HCEC 1CT (cell line): ENCODE data around the gene FAM163B.
A peak's percentile ranks its signal among the peaks of the same experiment; 100 is the strongest.
"Not testable (repeated sequence)": the region's sequence is repeated elsewhere in the genome, so short reads cannot be mapped to it uniquely, and the experiment has no call there.

ENCODE experiments used
- DNase-seq: peaks from one replicate; pipeline ENCODE4 v3.0.0-alpha.2; 2017

Gene FAM163B

DNA sequence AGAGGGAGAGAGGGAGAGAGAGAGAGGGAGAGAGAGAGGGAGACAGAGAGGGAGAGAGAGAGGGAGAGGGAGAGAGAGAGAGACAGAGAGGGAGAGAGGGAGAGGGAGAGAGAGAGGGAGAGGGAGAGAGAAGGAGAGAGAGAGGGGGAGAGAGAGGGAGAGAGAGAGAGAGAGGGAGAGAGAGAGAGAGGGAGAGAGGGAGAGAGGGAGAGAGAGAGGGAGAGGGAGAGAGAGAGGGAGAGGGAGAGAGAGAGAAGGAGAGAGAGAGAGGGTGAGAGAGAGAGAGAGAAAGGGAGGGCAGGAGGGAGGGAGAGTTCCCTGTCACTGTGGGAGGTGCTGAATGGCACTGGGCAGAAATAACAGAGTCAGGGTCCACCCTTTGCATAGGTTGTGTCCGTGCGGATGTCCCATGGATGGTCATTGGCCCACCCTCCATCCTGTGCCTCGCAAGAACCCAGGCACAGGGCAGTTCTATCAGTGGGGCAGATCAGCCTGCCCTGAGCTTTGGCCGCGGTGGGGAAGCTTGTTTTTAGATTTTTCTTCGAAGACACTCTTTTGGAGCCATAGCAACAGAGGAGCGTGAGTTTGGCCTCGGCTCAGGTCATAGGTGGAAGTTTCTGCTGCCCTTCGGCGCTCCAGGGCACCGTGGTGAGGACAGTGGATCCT lies 44.6 kb downstream of the FAM163B start:
- no peak for DNase-seq

DNA sequence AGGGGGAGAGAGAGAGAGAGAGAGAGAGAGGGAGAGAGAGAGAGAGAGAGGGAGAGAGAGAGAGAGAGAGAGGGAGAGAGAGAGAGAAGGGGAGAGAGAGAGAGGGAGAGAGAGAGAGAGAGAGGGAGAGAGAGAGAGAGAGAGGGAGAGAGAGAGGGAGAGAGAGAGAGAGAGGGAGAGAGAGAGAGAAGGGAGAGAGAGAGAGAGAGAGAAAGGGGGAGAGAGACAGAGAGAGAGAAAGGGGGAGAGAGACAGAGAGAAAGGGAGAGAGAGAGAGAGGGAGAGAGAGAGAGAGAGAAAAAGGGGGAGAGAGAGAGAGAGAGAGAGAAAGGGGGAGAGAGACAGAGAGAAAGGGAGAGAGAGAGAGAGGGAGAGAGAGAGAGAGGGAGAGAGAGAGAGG lies 45.4 kb downstream of the FAM163B start:
- DNase-seq = not testable (repeated sequence)

GRCh38 chr9:133563291-133563796 lies 45.8 kb downstream of the FAM163B start:
- DNase-seq = no peak

GRCh38 chr9:133562611-133563290 lies 46.4 kb downstream of the FAM163B start:
- no peak for DNase-seq

DNA sequence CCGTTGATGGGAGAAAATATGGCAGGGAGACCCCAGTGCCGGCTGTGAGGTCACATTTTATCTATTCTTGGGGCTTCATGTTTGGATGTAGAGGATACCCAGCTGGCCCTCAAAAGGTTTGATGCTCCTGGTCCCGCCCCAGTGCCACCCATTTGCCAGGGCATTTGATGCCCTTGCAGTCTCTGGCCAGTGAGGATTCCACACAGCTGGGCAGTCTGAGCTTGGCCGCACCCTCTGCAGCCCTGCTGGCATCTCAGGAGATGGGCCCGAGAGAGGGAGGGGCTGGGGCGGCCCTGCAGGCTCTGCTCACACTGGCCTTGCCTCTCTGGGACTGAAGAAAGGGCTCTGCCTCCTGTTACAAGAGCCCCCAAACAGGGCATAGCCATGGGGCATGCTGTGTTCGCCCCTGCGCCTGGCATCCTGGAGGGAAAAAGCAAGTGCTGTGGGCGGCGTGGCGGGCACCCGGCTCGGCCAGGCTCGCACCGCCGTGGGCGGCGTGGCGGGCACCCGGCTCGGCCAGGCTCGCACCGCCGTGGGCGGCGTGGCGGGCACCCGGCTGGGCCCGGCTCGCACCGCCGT lies 47.1 kb downstream of the FAM163B start:
- DNase-seq = no peak

DNA sequence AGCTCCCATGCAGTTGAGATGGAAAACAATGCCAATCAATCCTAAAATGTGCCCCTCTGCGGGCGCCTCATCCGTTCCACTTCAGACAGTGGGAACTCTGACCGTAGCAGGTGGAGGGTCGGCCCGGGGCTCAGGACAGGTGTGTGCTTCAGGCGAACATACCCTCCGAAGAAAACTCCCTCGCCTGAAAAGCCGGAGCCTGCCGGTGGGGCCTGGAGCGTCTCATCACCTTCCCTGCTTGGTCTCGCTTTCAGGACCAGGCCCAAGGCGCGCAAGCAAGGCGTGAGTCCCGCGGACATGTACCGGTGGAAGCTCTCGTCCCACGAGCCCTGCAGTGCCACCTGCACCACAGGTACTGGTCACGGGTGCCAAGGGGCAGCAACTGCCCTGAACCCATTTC lies 48.2 kb downstream of the FAM163B start:
- DNase-seq = no peak

DNA sequence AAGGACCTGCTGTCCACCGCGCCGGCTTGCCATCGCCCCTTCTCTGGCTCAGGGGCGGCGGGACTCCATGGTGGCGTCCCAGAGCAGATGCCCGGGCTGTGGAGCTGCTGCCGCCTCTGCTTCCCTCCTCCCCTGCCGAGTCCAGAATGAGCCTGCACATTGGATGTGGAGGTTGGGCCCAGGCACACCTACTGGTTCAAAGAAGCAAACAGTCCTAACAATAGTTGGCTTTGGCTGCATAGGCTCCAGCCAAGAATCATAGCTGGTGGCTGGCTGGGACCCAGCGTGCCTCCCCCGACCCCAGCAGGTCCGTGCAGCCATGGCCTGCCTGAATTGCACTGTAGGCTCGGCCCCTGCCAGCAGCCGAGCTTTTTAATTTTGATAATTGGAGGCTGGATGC lies 48.9 kb downstream of the FAM163B start:
- no peak for DNase-seq

DNA sequence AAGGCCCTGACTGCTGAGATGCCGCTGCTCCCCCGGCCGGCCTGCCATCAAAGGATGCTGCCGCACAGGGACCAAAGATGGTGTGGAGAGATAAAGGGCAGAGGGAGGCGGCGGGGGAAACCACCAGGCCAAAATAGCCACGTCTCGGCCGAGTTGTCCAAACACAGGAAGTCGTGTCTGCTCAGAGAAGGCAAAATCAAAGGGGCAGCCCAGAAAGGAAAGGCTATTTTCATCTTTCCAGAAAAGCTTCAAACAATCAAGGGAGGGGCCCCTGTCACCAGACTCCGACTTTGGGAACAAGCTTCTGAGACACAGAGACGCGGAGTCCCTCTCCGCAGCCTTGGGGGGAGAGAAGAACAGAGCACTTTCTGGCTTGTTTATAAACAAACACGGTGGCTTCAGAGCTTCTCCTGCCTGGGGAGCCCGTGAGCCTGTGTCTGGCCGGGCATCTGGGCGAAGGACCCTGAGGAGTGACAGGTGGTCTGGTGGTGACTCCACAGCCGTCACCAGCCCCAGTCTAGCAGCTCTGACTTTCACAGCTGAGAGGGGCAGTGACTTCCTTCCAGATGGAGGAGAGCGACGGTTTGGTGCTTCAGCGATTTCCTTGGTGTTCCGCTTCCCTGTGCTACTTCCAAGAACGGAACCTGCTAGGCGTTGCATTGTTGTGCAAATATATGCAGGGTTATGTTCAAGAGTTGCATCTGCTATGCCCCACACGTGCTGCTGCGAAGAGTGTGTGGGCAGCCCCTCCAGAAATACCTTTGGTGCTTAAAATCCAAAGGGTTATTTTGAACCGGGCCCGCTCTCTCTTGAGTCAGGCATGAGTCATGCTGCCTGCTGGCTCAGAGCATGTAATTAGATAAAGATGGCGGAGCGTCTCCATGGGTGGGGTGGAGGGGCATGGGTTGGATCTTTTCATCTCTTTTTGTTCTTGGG lies 50.7 kb downstream of the FAM163B start:
- DNase-seq = peak; percentile 57

- DNase-seq = no peak
Observed at GRCh38 chr9:133557581-133557980, 51.6 kb downstream of the FAM163B start.

DNA sequence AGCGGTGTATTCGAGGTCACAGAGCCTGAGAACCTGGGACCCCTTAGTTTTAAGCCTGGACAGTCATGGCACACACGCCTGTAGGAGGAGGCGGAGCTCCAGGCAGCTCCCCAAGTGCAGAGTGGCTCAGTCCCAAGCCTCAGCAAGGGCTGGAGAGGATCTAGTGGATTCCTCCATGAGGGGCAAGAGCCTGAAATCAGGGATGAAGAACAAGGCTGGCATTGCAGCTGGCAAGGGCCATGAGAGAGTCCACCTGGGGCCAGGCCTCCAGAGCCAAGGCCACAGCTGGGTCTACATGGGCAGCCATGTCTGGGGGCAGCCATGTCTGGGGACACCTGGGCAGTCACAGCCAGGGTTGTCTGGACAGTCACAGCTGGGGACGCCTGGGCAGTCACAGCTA lies 52.8 kb downstream of the FAM163B start:
- no peak for DNase-seq

- DNase-seq = no peak
Observed at GRCh38 chr9:133554729-133555128, 54.5 kb downstream of the FAM163B start.

DNA sequence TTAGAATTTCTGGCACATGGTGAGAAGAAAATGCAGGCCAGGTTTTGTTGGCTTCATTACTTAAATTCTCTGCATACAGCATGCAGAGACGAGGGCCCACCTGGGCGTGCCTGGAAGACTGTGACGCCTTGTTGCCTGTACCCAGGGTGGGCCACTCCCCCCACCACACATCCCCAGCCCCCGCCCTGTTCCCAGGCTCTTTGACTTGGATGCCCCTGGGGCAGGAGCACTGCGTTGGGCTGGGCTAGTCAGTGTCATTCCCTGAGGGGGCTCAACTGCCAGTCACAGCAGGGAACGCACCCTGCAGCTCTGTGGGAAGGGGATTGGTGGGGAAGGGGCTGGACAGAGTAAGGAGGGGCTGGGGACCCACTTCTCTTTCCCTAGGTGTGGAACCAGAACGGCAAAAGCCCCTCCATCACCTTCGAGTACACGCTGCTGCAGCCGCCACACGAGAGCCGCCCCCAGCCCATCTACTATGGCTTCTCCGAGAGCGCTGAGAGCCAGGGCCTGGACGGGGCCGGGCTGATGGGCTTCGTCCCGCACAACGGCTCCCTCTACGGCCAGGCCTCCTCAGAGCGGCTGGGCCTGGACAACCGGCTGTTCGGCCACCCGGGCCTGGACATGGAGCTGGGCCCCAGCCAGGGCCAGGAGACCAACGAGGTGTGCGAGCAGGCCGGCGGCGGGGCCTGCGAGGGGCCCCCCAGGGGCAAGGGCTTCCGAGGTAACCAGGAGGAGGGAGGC lies 55.0 kb downstream of the FAM163B start:
- no peak for DNase-seq

- DNase-seq = no peak
Observed at GRCh38 chr9:133553123-133553522, 56.1 kb downstream of the FAM163B start.

DNA sequence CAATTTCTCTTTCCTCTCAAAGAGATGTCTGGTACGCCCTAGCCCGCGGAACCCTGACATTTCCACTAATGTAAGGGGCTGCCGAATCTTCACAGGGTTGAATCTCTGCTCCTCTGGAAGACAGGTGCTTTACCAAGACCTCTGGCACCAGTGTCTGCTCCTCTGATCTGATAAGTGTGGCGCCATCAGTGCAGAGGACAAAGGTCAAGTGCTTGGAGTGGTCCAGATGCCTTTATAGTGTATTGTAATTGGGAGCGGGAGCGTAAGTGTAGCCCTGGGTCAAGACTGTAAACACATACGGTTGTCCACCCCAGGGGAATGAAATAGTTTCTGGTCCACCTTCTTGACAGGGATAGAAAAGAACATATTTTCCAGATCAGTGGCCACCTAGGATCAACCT lies 57.0 kb downstream of the FAM163B start:
- DNase-seq = no peak

DNA sequence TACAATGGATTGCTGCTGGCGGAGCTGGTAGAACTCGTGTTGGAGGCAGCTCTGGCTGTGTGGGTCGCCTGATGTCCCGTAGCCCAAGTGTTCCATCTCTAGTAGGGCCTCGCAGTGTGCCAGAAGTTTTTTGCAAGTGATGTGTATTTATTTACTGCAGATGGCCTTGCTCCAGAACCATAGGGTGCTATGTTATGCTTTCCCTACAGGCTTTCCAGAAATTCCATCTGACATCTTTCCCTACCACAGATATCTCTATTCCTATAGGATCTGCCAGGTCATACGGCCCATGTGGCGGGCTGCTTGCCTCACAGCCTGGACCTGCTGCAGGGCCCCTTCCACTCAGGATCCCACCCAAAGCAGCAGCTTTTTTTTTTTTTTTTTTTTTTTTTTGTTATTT lies 57.7 kb downstream of the FAM163B start:
- DNase-seq = no peak

DNA sequence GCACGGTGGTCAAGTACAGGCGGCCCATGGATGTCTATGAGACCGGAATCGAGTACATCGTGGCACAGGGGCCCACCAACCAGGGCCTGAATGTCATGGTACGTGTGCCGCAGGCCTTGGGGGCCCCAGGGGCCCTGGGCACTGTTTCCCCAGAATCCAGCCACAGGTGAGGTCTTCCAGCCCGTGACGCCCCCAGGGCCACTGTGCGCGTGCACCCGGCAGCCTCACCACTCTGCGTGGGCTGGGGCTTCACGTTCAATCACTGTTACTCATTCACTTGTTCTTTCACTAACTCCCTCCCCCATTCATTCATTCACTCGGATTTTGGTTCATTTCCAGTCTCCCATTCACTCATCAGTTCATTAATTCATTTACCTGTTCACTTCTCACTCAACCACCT lies 62.1 kb downstream of the FAM163B start:
- DNase-seq = no peak

GRCh38 chr9:133546287-133546680 lies 62.9 kb downstream of the FAM163B start:
- no peak for DNase-seq

GRCh38 chr9:133545494-133546286 lies 63.5 kb downstream of the FAM163B start:
- DNase-seq = no peak

GRCh38 chr9:133543772-133544467 lies 65.3 kb downstream of the FAM163B start:
- no peak for DNase-seq

DNA sequence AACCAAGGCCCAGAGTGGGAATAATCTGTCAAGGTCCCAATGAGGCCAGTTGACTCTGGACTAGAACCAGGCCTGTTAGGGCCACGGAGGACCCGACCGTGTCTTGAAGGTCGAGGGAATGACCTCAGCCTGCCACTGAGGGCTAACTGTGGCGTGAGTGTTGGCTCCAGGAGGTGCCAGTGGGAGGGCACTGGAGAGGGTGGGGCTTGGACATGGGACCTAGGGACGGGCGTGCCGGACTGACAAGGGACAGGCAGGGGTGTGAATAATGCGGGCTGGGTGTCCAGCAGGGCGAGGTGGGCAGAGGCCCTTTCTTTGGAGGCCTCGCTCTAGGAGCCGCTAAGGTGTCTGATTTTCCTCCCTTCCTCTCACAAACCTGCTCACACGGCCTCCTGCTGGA lies 67.2 kb downstream of the FAM163B start:
- no peak for DNase-seq

- no peak for DNase-seq
Observed at GRCh38 chr9:133540698-133541025, 68.5 kb downstream of the FAM163B start.
